GM12878 (cell line): ENCODE results near the gene KDM2A. TPM values are rescaled to one million over a fixed set of nuclear protein-coding genes. Genes with fewer than 3 reads are reported as not detected.

Experiments used
- ATF7 ChIP-seq: fragments of 450-650 bp; IDR thresholded peaks from 2 replicates; pipeline ENCODE4 v1.6.1; 2016; ENCODE audit warnings: low read depth, mild to moderate bottlenecking
- CHD1 ChIP-seq: IDR thresholded peaks from 2 replicates; pipeline ENCODE4 v1.6.1; 2012; ENCODE audit warnings: low read depth, low read length, improper control_type of control experiment
- CREM ChIP-seq: IDR thresholded peaks from 2 replicates; pipeline ENCODE4 v1.6.1; 2014; ENCODE audit warnings: antibody characterized with exemption, low read depth
- DPF2 ChIP-seq: fragments of 450-650 bp; IDR thresholded peaks from 2 replicates; pipeline ENCODE4 v1.6.1; 2017; ENCODE audit warnings: mild to moderate bottlenecking
- E2F4 ChIP-seq: IDR thresholded peaks from 2 replicates; pipeline ENCODE4 v1.6.1; 2012; ENCODE audit warnings: low read depth, low read length, improper control_type of control experiment
- EED ChIP-seq: sonication (generic); IDR thresholded peaks from 2 replicates; pipeline ENCODE4 v1.6.1; 2016; ENCODE audit warnings: antibody characterized with exemption, low read depth
- EZH2 ChIP-seq: IDR thresholded peaks from 2 replicates; pipeline ENCODE4 v1.6.1; 2012; ENCODE audit warnings: low read depth, mild to moderate bottlenecking, control low read depth, inconsistent platforms, low read length, borderline replicate concordance; ENCODE audit not compliant: control insufficient read depth
- FOS ChIP-seq: IDR thresholded peaks from 3 replicates; pipeline ENCODE4 v1.6.1; 2011; ENCODE audit warnings: borderline replicate concordance; ENCODE audit not compliant: insufficient read length; ENCODE audit errors: extremely low read depth
- KAT2A ChIP-seq: conservative IDR thresholded peaks from 2 replicates; pipeline ENCODE4 v1.6.1; 2011; ENCODE audit warnings: low read depth, low read length; ENCODE audit not compliant: control insufficient read depth
- KLF5 ChIP-seq: fragments of 450-650 bp; IDR thresholded peaks from 2 replicates; pipeline ENCODE4 v1.6.1; 2014; ENCODE audit warnings: mild to moderate bottlenecking; ENCODE audit not compliant: partially characterized antibody
- MEF2B ChIP-seq: fragments of 450-650 bp; IDR thresholded peaks from 2 replicates; pipeline ENCODE4 v1.6.1; 2018; ENCODE audit warnings: mild to moderate bottlenecking, moderate library complexity; ENCODE audit not compliant: partially characterized antibody, poor library complexity, severe bottlenecking
- MTA2 ChIP-seq: fragments of 450-650 bp; IDR thresholded peaks from 2 replicates; pipeline ENCODE4 v1.6.1; 2016; ENCODE audit warnings: low read depth, mild to moderate bottlenecking, moderate library complexity
- MYC ChIP-seq: IDR thresholded peaks from 2 replicates; pipeline ENCODE4 v1.6.1; 2011; ENCODE audit warnings: mild to moderate bottlenecking, low read length, moderate library complexity, inconsistent platforms; ENCODE audit not compliant: insufficient read depth, insufficient replicate concordance, insufficient read length, severe bottlenecking
- NR2F1 ChIP-seq: fragments of 450-650 bp; conservative IDR thresholded peaks from 2 replicates; pipeline ENCODE4 v1.6.1; 2017; ENCODE audit warnings: mild to moderate bottlenecking
- RCOR1 ChIP-seq: conservative IDR thresholded peaks from 2 replicates; pipeline ENCODE4 v1.6.1; 2012; ENCODE audit warnings: low read depth, low read length, improper control_type of control experiment
- SMC3 ChIP-seq: IDR thresholded peaks from 2 replicates; pipeline ENCODE4 v1.6.1; 2011; ENCODE audit warnings: low read length, improper control_type of control experiment, borderline replicate concordance
- SUZ12 ChIP-seq: fragments of 200-600 bp; sonication (generic); IDR thresholded peaks from one replicate; pipeline ENCODE4 v1.6.1; 2018; ENCODE audit warnings: antibody characterized with exemption, mild to moderate bottlenecking; ENCODE audit not compliant: unreplicated experiment
- TCF12 ChIP-seq: IDR thresholded peaks from 2 replicates; pipeline ENCODE4 v1.6.1; 2011; ENCODE audit warnings: low read depth, mild to moderate bottlenecking, low read length
- TCF3 ChIP-seq: IDR thresholded peaks from 2 replicates; pipeline ENCODE4 v1.6.1; 2012; ENCODE audit warnings: low read depth, mild to moderate bottlenecking, low read length, borderline replicate concordance; ENCODE audit not compliant: insufficient read depth
- ZNF24 ChIP-seq: fragments of 450-650 bp; IDR thresholded peaks from 2 replicates; pipeline ENCODE4 v1.6.1; 2017; ENCODE audit warnings: antibody characterized with exemption, mild to moderate bottlenecking
- polyA plus RNA-seq, 11 experiments: library from polyadenylated mRNA; depleted of rRNA in 4 of 11; unstranded in 6 of 11; stranded (reverse) in 5 of 11; fragments of >200 nt; fragmentation: Nextera tagmentation in 4 of 11; fragmentation: Illumina TruSeq in 1 of 11; extraction: Ambion mirVana in 4 of 11; extraction: Trizol in 1 of 11; gene quantifications; 1 replicate in 1 of 11; 2 replicates in 10 of 11; pipeline versions ENCODE4 v1.2.1 to v1.2.3, GENCODE V29; 2011 to 2016; ENCODE audit warnings: inconsistent platforms in 2 of 11, missing spikeins in 2 of 11, low read depth in 1 of 11
- total RNA-seq, 4 experiments: library from RNA; depleted of rRNA in 3 of 4; stranded (reverse); fragments of >200 nt in 3 of 4; fragmentation: Illumina TruSeq in 1 of 4; extraction: Trizol in 1 of 4; gene quantifications; 2 replicates each; pipeline versions ENCODE4 v1.2.1 to v1.2.3, GENCODE V29; 2013 to 2021
- TF ChIP-seq, protein P1 (sequence below): fragments of 450-650 bp; IDR thresholded peaks from 2 replicates; pipeline ENCODE4 v1.6.1; 2016; ENCODE audit warnings: mild to moderate bottlenecking
- TF ChIP-seq, protein P2 (sequence below): IDR thresholded peaks from 2 replicates; pipeline ENCODE4 v1.6.1; 2012; ENCODE audit warnings: low read depth, low read length, improper control_type of control experiment
- TF ChIP-seq, protein P3 (sequence below): fragments of 450-650 bp; IDR thresholded peaks from 2 replicates; pipeline ENCODE4 v1.6.1; 2017; ENCODE audit warnings: low read depth, mild to moderate bottlenecking, moderate library complexity
- TF ChIP-seq, protein P4 (sequence below): fragments of 450-650 bp; IDR thresholded peaks from 2 replicates; pipeline ENCODE4 v1.6.1; 2018; ENCODE audit warnings: mild to moderate bottlenecking, low read depth, moderate library complexity; ENCODE audit not compliant: partially characterized antibody

The KDM2A gene
- total and polyA plus RNA-seq, 10 of the 15 experiments (the other 5 are each of a cell fraction or from before 2014, with no cell fraction given), result 10.5 to 69.3 (median 41.6) TPM

GRCh38 chr11:67277231-67277961 is 158.3 kb downstream of the KDM2A start (continued):
- TF ChIP-seq, protein P1, sequence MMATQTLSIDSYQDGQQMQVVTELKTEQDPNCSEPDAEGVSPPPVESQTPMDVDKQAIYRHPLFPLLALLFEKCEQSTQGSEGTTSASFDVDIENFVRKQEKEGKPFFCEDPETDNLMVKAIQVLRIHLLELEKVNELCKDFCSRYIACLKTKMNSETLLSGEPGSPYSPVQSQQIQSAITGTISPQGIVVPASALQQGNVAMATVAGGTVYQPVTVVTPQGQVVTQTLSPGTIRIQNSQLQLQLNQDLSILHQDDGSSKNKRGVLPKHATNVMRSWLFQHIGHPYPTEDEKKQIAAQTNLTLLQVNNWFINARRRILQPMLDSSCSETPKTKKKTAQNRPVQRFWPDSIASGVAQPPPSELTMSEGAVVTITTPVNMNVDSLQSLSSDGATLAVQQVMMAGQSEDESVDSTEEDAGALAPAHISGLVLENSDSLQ, result peak; percentile 72
- no peak for TF ChIP-seq ZNF24
- TF ChIP-seq KLF5, result no peak
- TF ChIP-seq SMC3, result peak; percentile 8; the same call in 1 of the 2 replicates
- TF ChIP-seq MEF2B, result peak; percentile 73
- TF ChIP-seq MYC, result no peak
- 0 out of 2 replicates have a peak, but pooled peaks have one; percentile 61 for TF ChIP-seq E2F4
- TF ChIP-seq, protein P2, sequence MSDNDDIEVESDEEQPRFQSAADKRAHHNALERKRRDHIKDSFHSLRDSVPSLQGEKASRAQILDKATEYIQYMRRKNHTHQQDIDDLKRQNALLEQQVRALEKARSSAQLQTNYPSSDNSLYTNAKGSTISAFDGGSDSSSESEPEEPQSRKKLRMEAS, result 0 out of 2 replicates have a peak, but pooled peaks have one; percentile 5
- peak; percentile 94 for TF ChIP-seq TCF12
- peak; percentile 84 for TF ChIP-seq DPF2
- TF ChIP-seq ATF7, result peak; percentile 61
- TF ChIP-seq TCF3, result 0 out of 2 replicates have a peak, but pooled peaks have one; percentile 54
- TF ChIP-seq CHD1, result no peak
- TF ChIP-seq, protein P3, sequence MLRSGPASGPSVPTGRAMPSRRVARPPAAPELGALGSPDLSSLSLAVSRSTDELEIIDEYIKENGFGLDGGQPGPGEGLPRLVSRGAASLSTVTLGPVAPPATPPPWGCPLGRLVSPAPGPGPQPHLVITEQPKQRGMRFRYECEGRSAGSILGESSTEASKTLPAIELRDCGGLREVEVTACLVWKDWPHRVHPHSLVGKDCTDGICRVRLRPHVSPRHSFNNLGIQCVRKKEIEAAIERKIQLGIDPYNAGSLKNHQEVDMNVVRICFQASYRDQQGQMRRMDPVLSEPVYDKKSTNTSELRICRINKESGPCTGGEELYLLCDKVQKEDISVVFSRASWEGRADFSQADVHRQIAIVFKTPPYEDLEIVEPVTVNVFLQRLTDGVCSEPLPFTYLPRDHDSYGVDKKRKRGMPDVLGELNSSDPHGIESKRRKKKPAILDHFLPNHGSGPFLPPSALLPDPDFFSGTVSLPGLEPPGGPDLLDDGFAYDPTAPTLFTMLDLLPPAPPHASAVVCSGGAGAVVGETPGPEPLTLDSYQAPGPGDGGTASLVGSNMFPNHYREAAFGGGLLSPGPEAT, result peak; percentile 84
- no peak for TF ChIP-seq FOS
- no peak for TF ChIP-seq EZH2
- peak; percentile 53; the same call in 1 of the 2 replicates for TF ChIP-seq CREM
- TF ChIP-seq SUZ12, result no peak
- TF ChIP-seq NR2F1, result peak; percentile 59; the same call in 1 of the 2 replicates
- TF ChIP-seq, protein P4, sequence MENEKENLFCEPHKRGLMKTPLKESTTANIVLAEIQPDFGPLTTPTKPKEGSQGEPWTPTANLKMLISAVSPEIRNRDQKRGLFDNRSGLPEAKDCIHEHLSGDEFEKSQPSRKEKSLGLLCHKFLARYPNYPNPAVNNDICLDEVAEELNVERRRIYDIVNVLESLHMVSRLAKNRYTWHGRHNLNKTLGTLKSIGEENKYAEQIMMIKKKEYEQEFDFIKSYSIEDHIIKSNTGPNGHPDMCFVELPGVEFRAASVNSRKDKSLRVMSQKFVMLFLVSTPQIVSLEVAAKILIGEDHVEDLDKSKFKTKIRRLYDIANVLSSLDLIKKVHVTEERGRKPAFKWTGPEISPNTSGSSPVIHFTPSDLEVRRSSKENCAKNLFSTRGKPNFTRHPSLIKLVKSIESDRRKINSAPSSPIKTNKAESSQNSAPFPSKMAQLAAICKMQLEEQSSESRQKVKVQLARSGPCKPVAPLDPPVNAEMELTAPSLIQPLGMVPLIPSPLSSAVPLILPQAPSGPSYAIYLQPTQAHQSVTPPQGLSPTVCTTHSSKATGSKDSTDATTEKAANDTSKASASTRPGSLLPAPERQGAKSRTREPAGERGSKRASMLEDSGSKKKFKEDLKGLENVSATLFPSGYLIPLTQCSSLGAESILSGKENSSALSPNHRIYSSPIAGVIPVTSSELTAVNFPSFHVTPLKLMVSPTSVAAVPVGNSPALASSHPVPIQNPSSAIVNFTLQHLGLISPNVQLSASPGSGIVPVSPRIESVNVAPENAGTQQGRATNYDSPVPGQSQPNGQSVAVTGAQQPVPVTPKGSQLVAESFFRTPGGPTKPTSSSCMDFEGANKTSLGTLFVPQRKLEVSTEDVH, result no peak
- no peak for TF ChIP-seq KAT2A
- no peak for TF ChIP-seq RCOR1
- peak; percentile 36; the same call in 1 of the 2 replicates for TF ChIP-seq MTA2
- peak; percentile 87 for TF ChIP-seq EED
